RWPE2 (cell line): Measurements from ENCODE around the gene CBX4.

Source experiments
- ATAC-seq: fragments of 200-7000 bp; cut with Tn5 transposase; 3 replicates; pipeline ENCODE4 v1.9.1; 2021; ENCODE audit warnings: low read depth
- DNase-seq: peaks from one replicate; pipeline ENCODE4 v3.0.0-alpha.2; 2020; ENCODE audit warnings: low spot score
- H3K27ac ChIP-seq: fragments of 450-650 bp; 2 replicates; pipeline ENCODE4 v1.5.1; 2017; ENCODE audit warnings: mild to moderate bottlenecking; ENCODE audit not compliant: poor library complexity, severe bottlenecking
- H3K27me3 ChIP-seq: fragments of 250-450 bp; sonication (Bioruptor Pico); 2 replicates; pipeline ENCODE4 v1.5.1; 2021; ENCODE audit warnings: mild to moderate bottlenecking, moderate library complexity; ENCODE audit not compliant: insufficient read depth, poor library complexity, severe bottlenecking
- H3K36me3 ChIP-seq: fragments of 250-450 bp; sonication (Bioruptor Pico); 2 replicates; pipeline ENCODE4 v1.5.1; 2020; ENCODE audit warnings: low read depth, mild to moderate bottlenecking, moderate library complexity
- H3K4me1 ChIP-seq: fragments of 250-450 bp; sonication (Bioruptor Pico); 2 replicates; pipeline ENCODE4 v1.5.1; 2021; ENCODE audit warnings: mild to moderate bottlenecking, moderate library complexity; ENCODE audit not compliant: insufficient read depth, poor library complexity, severe bottlenecking
- H3K4me3 ChIP-seq: fragments of 250-450 bp; sonication (Bioruptor Pico); 2 replicates; pipeline ENCODE4 v1.5.1; 2021; ENCODE audit warnings: mild to moderate bottlenecking, moderate library complexity; ENCODE audit not compliant: severe bottlenecking
- H3K9me3 ChIP-seq: fragments of 250-450 bp; sonication (Bioruptor Pico); 2 replicates; pipeline ENCODE4 v1.5.1; 2021; ENCODE audit warnings: mild to moderate bottlenecking, moderate library complexity; ENCODE audit not compliant: severe bottlenecking
- CTCF ChIP-seq: fragments of 450-650 bp; IDR thresholded peaks from one replicate; pipeline ENCODE4 v1.5.1; 2017; ENCODE audit warnings: mild to moderate bottlenecking, moderate library complexity; ENCODE audit not compliant: poor library complexity, severe bottlenecking

CBX4 gene

GRCh38 chr17:79821331-79822095 lies 17.7 kb downstream of the CBX4 start:
- no peaks in the 10 kb centered on the region for H3K4me1 ChIP-seq
- TF ChIP-seq CTCF, result no peak
- no peaks in the 10 kb centered on the region for H3K9me3 ChIP-seq
- DNase-seq (no peak), ATAC-seq (no peak)
- H3K27ac ChIP-seq, result no peak overlapping the region
- no peaks in the 10 kb centered on the region for H3K36me3 ChIP-seq
- H3K4me3 ChIP-seq, result no peak overlapping the region
- peaks cover 5% of the 10 kb centered on the region for H3K27me3 ChIP-seq

GRCh38 chr17:79820959-79821330 lies 18.3 kb downstream of the CBX4 start:
- TF ChIP-seq CTCF, result no peak
- no peak for DNase-seq
- no peak for ATAC-seq
- Histone ChIP-seq H3K4me1 (no peaks in the 10 kb centered on the region), H3K27ac (no peak overlapping the region), H3K36me3 (no peaks in the 10 kb centered on the region), H3K4me3 (no peak overlapping the region), H3K9me3 (no peaks in the 10 kb centered on the region), H3K27me3 (peaks cover 5% of the 10 kb centered on the region)

- Histone ChIP-seq H3K36me3 (no peaks in the 10 kb centered on the region), H3K27me3 (peaks cover 12% of the 10 kb centered on the region), H3K27ac (no peak overlapping the region), H3K4me1 (no peaks in the 10 kb centered on the region), H3K9me3 (no peaks in the 10 kb centered on the region), H3K4me3 (no peak overlapping the region)
- no peak for TF ChIP-seq CTCF
- ATAC-seq (no peak), DNase-seq (no peak)
Observed at GRCh38 chr17:79819534-79820276, 19.5 kb downstream of the CBX4 start.

GRCh38 chr17:79819085-79819484 lies 20.2 kb downstream of the CBX4 start:
- no peak for TF ChIP-seq CTCF
- no peak overlapping the region for H3K27ac ChIP-seq
- DNase-seq, result no peak
- ATAC-seq, result no peak
- no peaks in the 10 kb centered on the region for H3K36me3 ChIP-seq
- H3K9me3 ChIP-seq, result no peaks in the 10 kb centered on the region
- H3K27me3 ChIP-seq, result peaks cover 17% of the 10 kb centered on the region
- H3K4me1 ChIP-seq, result no peaks in the 10 kb centered on the region
- no peak overlapping the region for H3K4me3 ChIP-seq
